Brain microvascular endothelial cell (primary cell): ENCODE measurements around the gene MARK3.

ENCODE experiments used
- DNase-seq: peaks from one replicate; pipeline ENCODE4 v3.0.0-alpha.2; 2020
- H3K27ac ChIP-seq: fragments of 250-450 bp; sonication (Bioruptor Pico); 2 replicates; pipeline ENCODE4 v1.5.1; 2020; ENCODE audit warnings: mild to moderate bottlenecking, moderate library complexity
- H3K27me3 ChIP-seq: fragments of 250-450 bp; sonication (Bioruptor Pico); replicated peaks from 2 replicates; pipeline ENCODE4 v1.5.1; 2020; ENCODE audit warnings: mild to moderate bottlenecking
- H3K36me3 ChIP-seq: fragments of 250-450 bp; sonication (Bioruptor Pico); replicated peaks from 2 replicates; pipeline ENCODE4 v1.5.1; 2020; ENCODE audit warnings: mild to moderate bottlenecking
- H3K4me3 ChIP-seq: 2 replicates; pipeline ENCODE4 v1.5.1; 2011; ENCODE audit warnings: low read depth, mild to moderate bottlenecking, control low read depth, low read length, moderate library complexity
- CTCF ChIP-seq: IDR thresholded peaks from 2 replicates; pipeline ENCODE4 v1.5.1; 2011; ENCODE audit warnings: low read depth, mild to moderate bottlenecking, moderate library complexity, low read length, control low read depth, inconsistent platforms; ENCODE audit errors: missing control alignments
- in situ Hi-C: cut with HindIII; loops from 2 replicates; pipeline ENCODE4 v1.10.0; 2017; ENCODE audit warnings: low sequenced_read_pairs, low pct_ligation_motif_present

MARK3 gene

GRCh38 chr14:103380719-103381377, 4.4 kb upstream of the MARK3 start:
- in situ Hi-C loops: no loop called here
- no peak for TF ChIP-seq CTCF

GRCh38 chr14:103382376-103382775, 2.8 kb upstream of the MARK3 start:
- in situ Hi-C loops: no loop called here
- no peaks in the 10 kb centered on the region for H3K27me3 ChIP-seq
- DNase-seq: peak; percentile 39
- H3K4me3 ChIP-seq: no peak overlapping the region
- no peak overlapping the region for H3K27ac ChIP-seq
- H3K36me3 ChIP-seq: no peaks in the 10 kb centered on the region
- TF ChIP-seq CTCF: no peak

More at GRCh38 chr14:103380719-103381377, 4.4 kb upstream of the MARK3 start:
- Histone ChIP-seq H3K27me3 (no peaks in the 10 kb centered on the region), H3K27ac (no peak overlapping the region), H3K36me3 (no peaks in the 10 kb centered on the region), H3K4me3 (no peak overlapping the region)
- no peak for DNase-seq

- in situ Hi-C loops: no loop called here
- H3K4me3 ChIP-seq: peak overlapping the region; percentile 99
- H3K36me3 ChIP-seq: no peaks in the 10 kb centered on the region
- H3K27ac ChIP-seq: peak overlapping the region; percentile 86
- H3K27me3 ChIP-seq: no peaks in the 10 kb centered on the region
- no peak for DNase-seq
- TF ChIP-seq CTCF: no peak
These were observed 614 bp upstream of the MARK3 start for GRCh38 chr14:103384450-103385151.

GRCh38 chr14:103385929-103386712, 906 bp downstream of the MARK3 start:
- H3K27ac ChIP-seq: peak overlapping the region; percentile 86
- no peaks in the 10 kb centered on the region for H3K27me3 ChIP-seq
- H3K4me3 ChIP-seq: peak overlapping the region; percentile 99
- H3K36me3 ChIP-seq: no peaks in the 10 kb centered on the region
- DNase-seq: no peak
- in situ Hi-C loops: no loop called here
- TF ChIP-seq CTCF: no peak

- DNase-seq: no peak
- H3K27ac ChIP-seq: no peak overlapping the region
- in situ Hi-C loops: no loop called here
- no peaks in the 10 kb centered on the region for H3K36me3 ChIP-seq
- no peak for TF ChIP-seq CTCF
- peak overlapping the region; percentile 99 for H3K4me3 ChIP-seq
- H3K27me3 ChIP-seq: no peaks in the 10 kb centered on the region
These were observed 1.6 kb downstream of the MARK3 start for GRCh38 chr14:103386713-103387329.
